Skin epidermis (tissue), 12 donors: ENCODE measurements around the gene EDNRB.
"Not testable (repeated sequence)": the region's sequence is repeated elsewhere in the genome, so short reads cannot be mapped to it uniquely, and the experiment has no call there.

Source experiments
- H3K27ac ChIP-seq, 21 experiments: fragments of 200-600 bp; sonication (generic) in 11 of 21; one replicate each; pipeline ENCODE4 v1.5.0; 2020; ENCODE audit warnings: mild to moderate bottlenecking in 3 of 21, inconsistent platforms in 2 of 21, moderate library complexity in 2 of 21
- H3K4me3 ChIP-seq, 7 experiments: fragments of 200-600 bp; sonication (generic) in 2 of 7; one replicate each; pipeline ENCODE4 v1.5.0; 2020; ENCODE audit warnings: inconsistent platforms in 2 of 7, mild to moderate bottlenecking in 2 of 7, moderate library complexity in 1 of 7

EDNRB gene

DNA sequence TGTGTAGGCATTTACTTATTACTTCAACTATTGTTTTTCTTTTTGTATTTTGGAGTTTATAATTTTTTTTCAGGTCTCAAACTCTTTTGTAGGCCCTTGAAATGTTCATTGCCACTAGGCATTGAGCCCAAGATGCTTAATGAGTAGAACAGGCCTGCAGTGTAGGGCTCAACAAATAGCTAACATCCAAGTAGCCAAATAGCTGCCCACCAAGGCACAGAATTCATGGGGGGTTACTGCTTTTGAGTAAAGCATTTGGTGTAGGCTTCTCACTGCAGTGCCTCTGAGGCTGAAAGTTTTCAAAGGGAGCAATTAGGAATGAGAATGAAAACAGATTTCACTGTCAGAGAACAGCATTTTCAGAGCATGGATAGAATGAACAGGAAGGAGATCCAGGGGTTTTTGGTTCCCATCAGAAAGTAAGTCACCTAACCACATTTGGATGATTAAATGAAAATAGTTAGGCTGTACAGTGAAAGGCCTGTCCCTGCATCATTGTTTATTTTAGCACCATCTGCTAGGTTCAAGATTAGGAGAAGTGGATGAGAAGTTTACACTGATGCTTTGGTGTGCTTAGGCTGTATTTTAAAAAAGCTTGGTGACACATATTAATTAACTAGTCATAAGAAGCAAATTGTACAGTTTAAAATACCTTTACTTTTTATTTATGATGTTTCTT is 61.0 kb downstream of the EDNRB start:
- Histone ChIP-seq H3K4me3 (no peak overlapping the region), H3K27ac (no peak overlapping the region)

DNA sequence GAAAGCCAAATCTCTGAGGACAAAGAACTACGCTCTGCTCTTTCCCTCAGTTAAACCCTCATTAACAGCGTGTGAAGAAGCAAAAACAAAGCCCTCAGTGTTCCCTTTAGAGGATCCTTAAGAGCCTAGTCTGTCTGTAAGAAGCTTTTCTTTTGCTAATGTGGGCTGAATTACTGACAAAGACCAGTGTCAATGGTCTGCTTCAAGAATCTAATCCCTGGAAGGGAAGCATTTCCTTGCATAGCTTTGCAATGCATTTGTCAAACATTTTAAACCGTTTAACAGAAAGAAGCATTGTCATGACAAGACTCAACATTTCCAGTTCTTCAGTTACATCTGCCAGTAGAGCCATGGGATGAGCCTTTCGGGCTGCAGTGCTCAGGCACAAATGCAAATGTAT is 64.9 kb downstream of the EDNRB start:
- Histone ChIP-seq H3K4me3 (no peak overlapping the region), H3K27ac (peak overlapping the region in 1 of 21 experiments; percentile 19)

DNA sequence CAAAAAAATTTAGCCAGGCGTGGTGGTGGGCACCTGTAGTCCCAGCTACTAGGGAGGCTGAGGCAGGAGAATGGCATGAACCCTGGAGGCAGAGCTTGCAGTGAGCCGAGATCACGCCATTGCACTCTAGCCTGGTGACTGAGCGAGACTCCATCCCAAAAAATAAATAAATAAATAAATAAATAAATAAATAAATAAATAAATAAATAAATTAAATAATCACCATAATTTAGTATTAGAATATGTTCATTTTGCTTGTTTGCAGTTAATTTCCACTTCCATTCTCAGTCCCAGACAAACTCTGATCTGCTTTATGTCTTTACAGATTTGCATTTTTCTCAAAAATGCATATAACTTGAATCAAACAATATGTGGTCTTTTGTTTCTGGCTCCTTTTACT is 70.6 kb downstream of the EDNRB start:
- H3K4me3 ChIP-seq, H3K27ac ChIP-seq: not testable (repeated sequence)

DNA sequence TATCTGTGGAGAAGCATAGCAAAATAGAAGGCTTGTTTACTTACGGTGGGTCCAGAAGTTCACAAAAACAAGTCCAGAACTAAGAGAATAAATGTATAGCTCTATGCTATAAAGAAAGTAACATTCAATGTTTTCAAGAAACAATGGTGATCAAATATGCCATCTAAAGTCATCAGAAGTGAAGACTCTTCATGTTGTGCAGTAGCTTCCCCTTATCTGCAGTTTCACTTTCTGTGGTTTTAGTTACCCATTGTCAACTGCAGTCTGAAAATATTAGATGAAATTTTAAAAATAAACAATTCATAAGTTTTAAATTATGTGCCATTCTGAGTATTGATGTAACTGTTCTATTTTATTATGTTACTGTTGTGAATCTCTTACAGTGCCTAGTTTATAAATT is 72.5 kb downstream of the EDNRB start:
- no peak overlapping the region for H3K27ac ChIP-seq
- H3K4me3 ChIP-seq, result no peak overlapping the region
